Progenitor cell of endocrine pancreas (in vitro differentiated cells): ENCODE data around the gene PRADC1. TPM values are rescaled to one million over a fixed set of nuclear protein-coding genes. Genes with fewer than 3 reads are reported as not detected.

ENCODE experiments used
- DNase-seq: peaks from one replicate; pipeline ENCODE4 v3.0.0; 2021; ENCODE audit warnings: low spot score; ENCODE audit not compliant: unreplicated experiment
- H3K27ac Mint-ChIP-seq: 2 replicates; pipeline ENCODE4 v1.8.0; 2021; ENCODE audit warnings: mild to moderate bottlenecking, moderate library complexity, mixed read lengths
- H3K27me3 Mint-ChIP-seq: 2 replicates; pipeline ENCODE4 v1.8.0; 2021; ENCODE audit warnings: mixed read lengths
- H3K36me3 Mint-ChIP-seq: 2 replicates; pipeline ENCODE4 v1.8.0; 2022; ENCODE audit warnings: mixed read lengths; ENCODE audit not compliant: insufficient read depth
- H3K4me1 Mint-ChIP-seq: 2 replicates; pipeline ENCODE4 v1.8.0; 2021; ENCODE audit warnings: low read depth, mixed read lengths
- H3K4me3 Mint-ChIP-seq: 2 replicates; pipeline ENCODE4 v1.8.0; 2021; ENCODE audit warnings: low read depth, mild to moderate bottlenecking, moderate library complexity, mixed read lengths
- H3K9me3 Mint-ChIP-seq: 2 replicates; pipeline ENCODE4 v1.8.0; 2021; ENCODE audit warnings: low read depth, mixed read lengths
- CTCF ChIP-seq: fragments of 200-600 bp; sonication (generic); IDR thresholded peaks from one replicate; pipeline ENCODE4 v1.5.0; 2021; ENCODE audit warnings: antibody characterized with exemption, mild to moderate bottlenecking; ENCODE audit not compliant: unreplicated experiment
- total RNA-seq: library from RNA; stranded (reverse); gene quantifications from 2 replicates; pipeline ENCODE4 v1.2.1, GENCODE V29; 2021

The PRADC1 gene
- total RNA-seq, 1 donor from 2014 or later: 9.8 TPM

- H3K36me3 Mint-ChIP-seq: no peaks in the 10 kb centered on the region
- peaks cover 22% of the 10 kb centered on the region for H3K4me1 Mint-ChIP-seq
- peak within 1 kb of the TSS; percentile 95 for H3K27ac Mint-ChIP-seq
- DNase-seq: peak; percentile 75
- H3K27me3 Mint-ChIP-seq: peaks cover 11% of the 10 kb centered on the region
- TF ChIP-seq CTCF: no peak
- H3K9me3 Mint-ChIP-seq: no peaks in the 10 kb centered on the region
- H3K4me3 Mint-ChIP-seq: peak within 1 kb of the TSS; percentile 89
Measured at GRCh38 chr2:73214120-73215035, 18.7 kb downstream of the PRADC1 start, which contains the start of gene SMYD5. Gene SMYD5, plus strand, starts transcription at chr2:73214245. Its CDS starts 22 bp downstream, at chr2:73214267.

GRCh38 chr2:73212448-73213176, 20.4 kb downstream of the PRADC1 start:
- DNase-seq: peak; percentile 61
- peak; percentile 88 for TF ChIP-seq CTCF

GRCh38 chr2:73212098-73212447, 21.0 kb downstream of the PRADC1 start:
- Mint-ChIP-seq H3K36me3 (no peaks in the 10 kb centered on the region), H3K4me1 (peaks cover 22% of the 10 kb centered on the region), H3K9me3 (no peaks in the 10 kb centered on the region), H3K27ac (no peak overlapping the region), H3K4me3 (no peak overlapping the region), H3K27me3 (peaks cover 20% of the 10 kb centered on the region)
- TF ChIP-seq CTCF: no peak
- DNase-seq: no peak

More at GRCh38 chr2:73212448-73213176, 20.4 kb downstream of the PRADC1 start:
- Mint-ChIP-seq H3K4me3 (peak overlapping the region; percentile 45), H3K36me3 (no peaks in the 10 kb centered on the region), H3K27ac (no peak overlapping the region), H3K9me3 (no peaks in the 10 kb centered on the region), H3K27me3 (peaks cover 20% of the 10 kb centered on the region), H3K4me1 (peaks cover 22% of the 10 kb centered on the region)

GRCh38 chr2:73210696-73211095, 22.3 kb downstream of the PRADC1 start:
- H3K36me3 Mint-ChIP-seq: no peaks in the 10 kb centered on the region
- peaks cover 21% of the 10 kb centered on the region for H3K4me1 Mint-ChIP-seq
- peaks cover 26% of the 10 kb centered on the region for H3K27me3 Mint-ChIP-seq
- H3K9me3 Mint-ChIP-seq: no peaks in the 10 kb centered on the region
- H3K4me3 Mint-ChIP-seq: no peak overlapping the region
- no peak for TF ChIP-seq CTCF
- DNase-seq: no peak
- H3K27ac Mint-ChIP-seq: no peak overlapping the region

- Mint-ChIP-seq H3K27ac (no peak overlapping the region), H3K27me3 (peaks cover 31% of the 10 kb centered on the region), H3K4me3 (no peak overlapping the region), H3K9me3 (no peaks in the 10 kb centered on the region), H3K4me1 (peaks cover 14% of the 10 kb centered on the region), H3K36me3 (no peaks in the 10 kb centered on the region)
- DNase-seq: no peak
- no peak for TF ChIP-seq CTCF
Measured at GRCh38 chr2:73210019-73210418, 23.0 kb downstream of the PRADC1 start.
